Stimulated activated CD4-positive, alpha-beta T cell treated with anti-CD3 and anti-CD28 coated beads, Interleukin-12 subunit alpha, Interleukin-12 subunit beta, amount 100 ng/mL, for 24 hours (primary cell): ENCODE measurements around the gene PATJ.
"Not testable (repeated sequence)": the region's sequence is repeated elsewhere in the genome, so short reads cannot be mapped to it uniquely, and the experiment has no call there.

Source experiments
- DNase-seq, 2 experiments: peaks; one replicate each; pipeline ENCODE4 v3.0.0-alpha.2; 2020; ENCODE audit warnings: low read depth in 2 of 2

PATJ gene

DNA sequence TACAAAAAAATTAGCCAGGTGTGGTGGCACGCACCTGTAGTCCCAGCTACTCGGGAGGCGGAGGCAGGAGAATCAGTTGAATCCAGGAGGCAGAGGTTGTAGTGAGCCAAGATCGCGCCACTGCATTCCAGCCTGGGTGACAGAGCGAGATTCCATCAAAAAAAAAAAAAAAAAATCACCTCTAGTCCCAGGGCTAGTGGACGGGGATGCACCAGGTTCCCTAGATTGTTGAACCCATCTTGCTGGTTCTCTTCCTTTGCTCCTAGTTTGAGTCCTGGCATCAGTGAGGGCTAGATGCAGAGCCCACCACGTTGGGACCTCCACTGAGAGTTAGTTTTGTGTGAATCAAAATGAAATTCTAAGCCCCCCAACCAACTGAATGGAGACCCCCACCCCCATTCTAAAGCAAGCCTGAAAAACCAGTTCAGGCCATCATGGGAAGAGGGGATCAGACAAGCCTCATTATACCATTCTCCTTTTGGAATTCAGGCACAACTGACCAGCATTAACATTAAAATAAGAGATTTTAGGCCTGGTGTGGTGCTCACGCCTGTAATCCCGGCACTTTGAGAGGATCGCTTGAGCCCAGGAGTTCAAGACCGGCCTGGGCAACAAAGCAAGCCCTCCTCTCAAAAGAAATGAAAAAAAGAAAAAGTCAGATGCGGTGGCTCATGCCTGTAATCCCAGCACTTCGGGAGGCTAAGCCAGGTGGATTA lies 434.5 kb downstream of the PATJ start:
- no peak for DNase-seq

- no peak for DNase-seq
These were observed 435.3 kb downstream of the PATJ start for GRCh38 chr1:62177621-62178020.

DNA sequence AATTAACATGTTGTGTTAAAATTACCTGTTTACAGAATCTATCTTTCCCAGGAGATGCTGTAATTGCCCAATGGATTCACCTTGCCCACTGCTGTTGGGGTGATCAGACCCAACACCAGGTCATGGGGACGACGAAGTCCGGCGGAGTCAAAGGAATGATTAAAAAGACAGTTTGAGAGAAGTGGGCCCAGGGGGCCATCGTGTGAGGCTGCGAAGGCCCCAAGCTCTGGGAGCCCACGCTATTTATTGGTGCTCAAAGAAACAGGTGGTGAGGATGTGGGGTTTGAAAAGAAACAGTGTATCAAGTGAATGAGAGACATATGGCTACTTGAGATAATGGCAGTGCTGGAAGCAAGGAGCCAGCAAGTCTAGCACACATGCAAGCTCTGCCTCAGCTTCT lies 436.1 kb downstream of the PATJ start:
- DNase-seq: no peak

- not testable (repeated sequence) for DNase-seq
These were observed 437.8 kb downstream of the PATJ start for GRCh38 chr1:62180054-62180453.

DNA sequence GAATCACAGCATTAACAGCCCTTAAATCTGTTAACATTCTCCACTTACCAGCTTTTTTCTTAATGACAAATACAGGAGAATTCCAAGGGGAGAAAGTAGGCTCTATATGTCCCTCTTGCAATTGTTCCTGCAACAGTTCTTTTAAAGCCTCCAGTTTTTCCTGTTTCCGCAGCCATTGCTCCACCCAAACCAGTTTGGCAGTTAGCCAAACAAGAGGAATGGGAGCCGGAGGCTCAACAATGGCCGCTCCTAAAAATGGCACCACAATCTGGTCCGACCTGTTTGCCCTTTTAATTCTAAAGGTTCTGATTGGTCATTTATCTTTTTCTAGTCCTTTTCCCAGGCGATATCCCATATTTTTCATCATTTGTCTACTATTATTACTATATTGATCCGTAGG lies 438.4 kb downstream of the PATJ start:
- DNase-seq: no peak

DNA sequence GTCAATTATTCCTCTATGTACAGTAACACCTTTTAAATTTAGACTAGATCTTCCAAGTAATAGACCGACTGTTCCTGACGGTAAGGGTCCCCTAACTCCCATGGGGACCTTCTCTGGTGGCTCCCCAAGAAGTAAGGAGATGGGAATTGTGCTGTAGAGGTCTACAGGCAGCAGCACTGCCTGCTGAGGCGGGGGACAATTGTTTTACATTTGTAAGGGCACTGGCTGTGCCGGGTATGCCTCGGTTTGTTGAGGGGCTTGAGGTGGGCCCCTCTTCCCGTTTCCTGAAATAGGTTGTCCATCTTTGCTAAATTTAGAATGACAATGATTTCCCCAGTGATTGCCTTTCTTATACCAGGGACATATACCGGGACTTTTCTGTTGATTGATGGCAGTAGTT lies 439.3 kb downstream of the PATJ start:
- DNase-seq: no peak

DNA sequence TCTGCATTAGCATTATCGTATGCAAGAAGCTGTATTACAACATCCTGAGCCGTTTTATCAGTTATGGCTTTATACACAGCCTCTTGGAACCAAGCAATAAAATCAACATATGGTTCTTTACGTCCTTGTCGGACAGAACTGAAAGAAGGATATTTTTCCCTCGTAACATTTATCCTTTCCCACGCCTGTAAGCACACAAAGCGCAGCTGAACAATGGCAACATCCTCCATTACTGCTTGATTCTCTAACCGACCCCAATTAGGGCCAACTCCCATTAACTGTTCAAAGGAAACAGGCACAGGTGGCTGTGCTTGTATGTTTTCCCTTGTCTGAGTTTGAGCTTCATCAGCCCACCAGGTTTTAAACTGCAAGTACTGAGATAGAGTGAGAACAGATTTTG lies 439.9 kb downstream of the PATJ start:
- not testable (repeated sequence) for DNase-seq

DNA sequence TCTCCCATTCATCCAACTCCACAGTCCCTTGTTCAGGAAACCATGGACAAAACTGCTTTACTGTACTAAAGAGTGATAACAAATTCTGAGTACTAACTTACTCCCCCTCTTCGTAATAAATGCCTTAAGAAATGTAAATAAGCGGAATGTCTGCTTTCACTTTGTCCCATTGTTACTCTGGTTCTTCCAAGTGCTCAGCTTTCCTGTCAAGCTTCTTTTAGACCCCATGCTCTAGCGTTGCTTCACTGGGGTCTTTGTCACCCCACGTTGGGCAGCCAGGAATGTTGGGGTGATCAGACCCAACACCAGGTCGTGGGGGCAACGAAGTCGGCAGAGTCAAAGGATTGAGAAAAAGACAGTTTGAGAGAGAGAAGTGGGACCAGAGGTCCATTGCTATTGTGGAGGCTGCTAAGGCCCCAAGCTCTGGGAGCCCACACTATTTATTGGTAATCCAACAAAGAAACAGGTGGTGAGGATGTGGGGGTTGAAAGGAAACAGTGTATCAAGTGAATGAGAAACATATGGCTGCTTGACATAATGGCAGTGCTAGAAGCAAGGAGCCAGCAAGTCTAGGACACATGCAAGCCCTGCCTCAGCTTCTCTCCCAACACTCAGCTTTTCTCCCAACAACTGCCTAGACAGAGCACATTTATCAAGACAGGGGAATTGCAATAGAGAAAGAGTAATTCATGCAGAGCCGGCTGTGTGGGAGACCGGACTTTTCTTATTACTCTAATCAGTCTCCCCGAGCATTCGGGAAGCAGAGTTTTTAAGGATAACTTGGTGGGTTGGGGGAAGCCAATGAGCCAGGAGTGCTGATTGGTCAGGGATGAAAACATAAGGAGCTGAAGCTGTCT lies 441.1 kb downstream of the PATJ start:
- DNase-seq: not testable (repeated sequence)

DNA sequence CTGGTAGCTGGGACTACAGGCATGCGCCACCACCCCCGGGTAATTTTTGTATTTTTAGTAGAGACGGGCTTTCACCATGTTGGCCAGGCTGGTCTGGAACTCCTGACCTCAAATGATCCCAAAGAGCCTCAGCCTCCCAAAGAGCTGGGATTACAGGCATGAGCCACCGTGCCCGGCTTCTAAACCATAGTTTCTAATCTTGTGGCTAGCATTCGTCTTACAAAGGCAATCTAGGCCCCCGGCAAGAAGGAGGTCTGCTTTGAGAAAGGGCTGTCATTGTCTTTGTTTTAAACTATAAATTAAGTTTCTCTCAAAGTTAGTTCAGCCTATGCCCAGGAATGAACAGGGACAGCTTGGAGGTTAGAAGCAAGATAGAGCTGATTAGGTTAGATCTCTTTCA lies 442.1 kb downstream of the PATJ start:
- no peak for DNase-seq

DNA sequence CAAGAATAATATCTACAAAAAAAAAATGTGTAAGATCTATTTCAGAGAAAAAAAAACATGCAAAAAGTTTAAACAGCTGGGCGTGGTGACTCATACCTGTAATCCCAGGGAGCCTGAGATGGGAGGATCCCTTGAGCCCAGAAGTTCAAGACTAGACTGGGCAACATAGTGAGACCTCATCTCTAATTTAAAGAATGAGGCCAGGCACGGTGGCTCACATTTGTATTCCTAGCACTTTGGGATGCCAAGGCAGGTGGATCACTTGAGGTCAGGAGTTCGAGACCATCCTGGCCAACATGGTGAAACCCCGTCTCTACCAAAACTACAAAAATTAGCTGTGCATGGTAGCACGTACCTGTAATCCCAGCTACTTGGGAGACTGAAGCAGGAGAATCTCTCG lies 443.0 kb downstream of the PATJ start:
- not testable (repeated sequence) for DNase-seq

DNA sequence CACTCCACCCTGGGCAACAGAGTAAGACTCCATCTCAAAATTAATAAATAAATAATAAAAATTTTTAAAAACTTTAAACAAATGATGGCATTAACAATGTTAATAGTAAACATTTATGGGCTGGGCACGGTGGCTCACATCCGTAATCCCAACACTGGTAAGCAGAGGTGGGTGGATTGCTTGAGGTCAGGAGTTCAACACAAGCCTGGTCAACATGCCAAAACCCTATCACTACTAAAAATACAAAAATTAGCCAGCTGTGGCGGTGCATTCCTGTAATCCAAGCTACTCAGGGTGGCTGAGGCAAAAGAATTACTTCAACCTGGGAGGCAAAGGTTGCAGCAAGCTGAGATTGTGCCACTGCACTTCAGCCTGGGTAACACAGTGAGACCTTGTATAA lies 443.4 kb downstream of the PATJ start:
- no peak for DNase-seq

DNA sequence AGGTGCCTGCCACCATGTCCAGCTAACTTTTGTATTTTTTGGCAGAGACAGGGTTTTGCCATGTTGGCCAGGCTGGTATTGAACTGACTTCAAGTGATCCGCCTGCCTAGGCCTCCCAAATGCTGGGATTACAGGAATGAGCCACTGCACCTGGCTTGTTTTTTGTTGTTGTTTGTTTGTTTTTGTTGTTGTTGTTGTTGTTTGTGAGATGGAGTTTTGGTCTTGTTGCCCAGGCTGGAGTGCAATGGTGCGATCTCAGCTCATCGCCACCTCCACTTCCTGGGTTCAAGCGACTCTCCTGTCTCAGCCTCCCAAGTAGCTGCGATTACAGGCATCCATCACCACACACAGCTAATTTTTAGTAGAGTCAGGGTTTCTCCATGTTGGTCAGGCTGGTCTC lies 445.3 kb downstream of the PATJ start:
- DNase-seq: no peak

DNA sequence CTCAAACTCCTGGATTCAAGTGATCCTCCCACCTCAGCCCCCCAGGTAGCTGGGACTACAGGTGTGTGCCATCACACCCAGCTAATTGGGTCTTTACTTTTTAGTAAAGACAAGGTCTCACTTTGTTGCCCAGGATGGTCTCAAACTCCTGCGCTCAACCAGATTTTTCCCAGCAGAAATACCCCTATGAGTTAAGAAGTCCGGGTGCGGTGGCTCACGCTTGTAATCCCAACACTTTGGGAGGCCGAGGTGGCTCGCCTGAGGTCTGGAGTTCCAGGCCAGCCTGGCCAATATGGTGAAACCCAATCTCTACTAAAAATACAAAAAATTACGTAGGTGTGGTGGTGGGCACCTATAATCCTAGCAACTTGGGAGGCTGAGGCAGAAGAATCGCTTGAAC lies 445.8 kb downstream of the PATJ start:
- no peak for DNase-seq

DNA sequence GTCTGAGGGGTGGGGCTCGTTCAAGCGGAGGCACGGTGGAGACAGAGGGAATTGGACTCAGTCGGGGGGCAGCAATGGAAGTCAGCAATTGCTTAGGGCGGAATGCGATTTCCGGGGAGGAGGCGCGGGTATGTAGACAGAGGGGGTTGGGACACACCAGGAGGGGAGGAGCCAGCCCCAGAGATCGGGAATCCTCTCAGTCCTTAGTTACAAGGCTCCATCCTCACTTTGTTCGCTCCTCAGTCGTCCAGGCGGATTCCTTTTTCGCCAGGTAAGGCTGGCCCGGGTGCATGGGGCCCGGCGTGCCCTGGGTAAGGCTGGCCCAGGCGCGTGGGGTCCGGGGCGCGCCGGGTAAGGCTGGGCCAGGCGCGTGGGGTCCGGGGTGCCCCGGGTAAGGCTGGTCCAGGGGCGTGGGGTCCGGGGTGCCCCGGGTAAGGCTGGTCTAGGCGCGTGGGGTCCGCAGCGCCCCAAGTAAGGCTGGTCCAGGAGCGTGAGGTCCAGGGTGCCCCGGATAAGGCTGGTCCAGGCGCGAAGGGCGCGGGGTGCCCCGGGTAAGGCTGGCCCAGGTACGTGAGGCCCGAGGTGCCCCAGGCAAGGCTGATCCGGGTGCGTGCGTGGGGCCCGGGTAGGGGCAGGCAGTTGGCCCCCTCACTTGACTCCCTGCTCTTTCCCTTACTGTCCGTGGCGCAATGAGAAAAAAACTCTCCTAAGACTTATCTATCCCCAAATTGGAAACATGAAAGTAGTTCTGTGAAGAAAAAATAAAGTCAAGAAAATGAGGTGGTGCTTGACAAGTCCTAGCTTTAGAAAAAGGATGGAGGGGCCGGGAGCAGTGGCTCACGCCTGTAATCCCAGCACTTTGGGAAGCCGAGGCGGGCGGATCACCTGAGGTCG lies 452.6 kb downstream of the PATJ start, which contains the start of gene L1TD1:
L1TD1 (plus strand) TSS at position 199 of the 894 bp plus-strand sequence. CDS start 11,780 bp downstream, outside the sequence.
- no peak for DNase-seq

- DNase-seq: no peak
These were observed 453.9 kb downstream of the PATJ start for GRCh38 chr1:62196086-62196690.

DNA sequence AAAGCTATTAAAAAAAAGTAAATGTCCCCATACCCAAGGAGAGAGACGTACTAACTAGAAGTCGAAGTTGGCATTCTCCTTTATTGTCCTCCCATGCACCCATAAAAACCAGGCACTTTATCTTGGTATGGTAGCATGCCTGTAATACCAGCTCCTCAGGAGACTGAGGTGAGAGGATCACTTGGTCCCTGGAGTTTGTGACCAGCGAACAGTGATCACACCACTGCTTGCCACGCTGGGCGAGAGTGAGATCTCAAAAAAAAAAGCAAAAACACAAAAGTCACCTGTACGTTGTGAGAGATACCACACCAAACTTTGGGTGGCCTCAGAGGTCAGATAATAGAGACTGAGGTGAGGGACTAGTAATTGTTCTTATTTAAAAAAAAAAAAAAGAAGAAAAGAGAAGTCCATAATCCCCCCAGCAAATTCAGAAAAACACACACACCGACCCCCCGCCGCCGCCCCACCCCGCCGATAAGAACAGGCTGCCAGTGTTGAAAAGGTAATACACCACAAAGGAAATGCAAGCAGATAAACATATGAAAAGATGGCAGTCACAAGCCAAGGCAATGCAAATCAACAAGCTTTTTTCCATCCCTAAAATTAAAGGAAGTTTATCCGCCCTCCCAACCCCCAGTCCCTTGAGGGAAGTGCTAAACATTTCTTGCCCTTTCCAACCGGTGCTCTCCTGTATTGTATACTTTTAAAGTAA lies 455.9 kb downstream of the PATJ start:
- no peak for DNase-seq

DNA sequence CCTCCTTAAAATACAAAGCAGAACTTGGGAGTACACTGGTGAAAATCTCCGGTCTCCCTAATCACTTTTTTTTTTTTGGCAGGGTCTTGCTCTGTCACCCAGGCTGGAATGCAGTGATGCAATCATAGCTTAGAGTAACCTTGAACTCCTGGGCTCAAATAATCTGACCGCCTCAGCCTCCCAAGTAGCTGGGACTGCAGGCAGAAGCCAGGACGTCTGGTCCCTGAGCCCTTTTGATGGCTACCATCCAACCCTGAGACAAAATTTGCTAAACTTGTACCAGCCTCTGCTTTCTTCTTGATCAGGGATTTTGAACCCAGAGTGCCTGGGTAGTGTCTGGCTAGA lies 456.5 kb downstream of the PATJ start:
- DNase-seq: no peak

GRCh38 chr1:62207187-62207586 lies 464.9 kb downstream of the PATJ start:
- no peak for DNase-seq

GRCh38 chr1:62208087-62208486 lies 465.8 kb downstream of the PATJ start:
- DNase-seq: no peak

DNA sequence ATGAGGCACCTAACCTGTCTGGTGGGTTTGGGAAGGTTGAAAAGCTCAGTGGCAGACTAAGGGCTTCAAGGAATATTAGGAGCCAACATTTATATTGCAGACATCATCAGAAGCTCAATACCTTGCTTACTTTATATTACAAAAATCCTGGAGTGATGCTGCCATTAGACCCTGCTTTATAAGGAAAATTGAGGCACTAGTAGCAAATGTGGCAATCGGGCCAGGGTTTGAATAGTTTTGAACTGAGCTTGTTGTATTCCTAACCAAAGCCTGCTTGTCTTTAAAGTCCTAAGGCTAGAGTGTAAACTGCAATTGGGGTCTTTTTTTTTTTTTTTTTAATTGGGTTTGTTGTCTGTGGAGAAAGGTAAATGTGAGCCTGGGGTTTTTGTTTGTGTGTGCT lies 466.7 kb downstream of the PATJ start:
- DNase-seq: no peak

DNA sequence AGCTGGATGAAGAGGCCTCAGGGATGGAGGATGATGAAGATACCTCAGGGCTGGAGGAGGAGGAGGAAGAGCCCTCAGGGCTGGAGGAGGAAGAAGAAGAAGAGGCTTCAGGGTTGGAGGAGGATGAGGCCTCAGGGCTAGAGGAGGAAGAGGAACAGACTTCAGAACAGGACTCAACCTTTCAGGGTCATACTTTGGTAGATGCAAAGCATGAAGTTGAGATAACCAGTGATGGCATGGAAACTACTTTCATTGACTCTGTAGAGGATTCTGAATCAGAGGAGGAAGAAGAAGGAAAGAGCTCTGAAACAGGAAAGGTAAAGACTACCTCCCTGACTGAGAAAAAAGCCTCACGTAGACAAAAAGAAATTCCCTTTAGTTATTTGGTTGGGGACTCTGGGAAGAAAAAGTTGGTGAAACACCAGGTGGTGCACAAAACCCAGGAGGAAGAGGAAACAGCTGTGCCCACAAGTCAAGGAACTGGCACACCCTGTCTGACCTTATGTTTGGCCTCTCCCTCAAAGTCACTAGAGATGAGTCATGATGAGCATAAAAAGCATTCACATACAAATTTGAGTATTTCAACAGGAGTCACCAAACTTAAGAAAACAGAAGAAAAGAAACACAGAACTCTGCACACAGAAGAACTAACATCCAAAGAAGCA lies 467.8 kb downstream of the PATJ start:
- no peak for DNase-seq
